Uterus (tissue), 4 donors: ENCODE results near the gene CCN2. TPM values are rescaled to one million over a fixed set of nuclear protein-coding genes. Genes with fewer than 3 reads are reported as not detected.

Experiments used
- DNase-seq, 2 donors: peaks; one replicate each; pipeline ENCODE4 v3.0.0-alpha.2; 2019 to 2020
- H3K27ac ChIP-seq, 2 donors: fragments of 200-600 bp; sonication (generic); 1 replicate in 1 of 2; 2 replicates in 1 of 2; pipeline ENCODE4 v1.5.1; 2016 to 2018
- H3K27me3 ChIP-seq, 2 donors: fragments of 200-600 bp; sonication (generic); one replicate each; pipeline ENCODE4 v1.5.1; 2018 to 2019; ENCODE audit warnings: control low read depth in 1 of 2
- H3K36me3 ChIP-seq, 2 donors: fragments of 200-600 bp; sonication (generic); one replicate each; pipeline ENCODE4 v1.5.1; 2019; ENCODE audit warnings: control low read depth in 1 of 2
- H3K4me1 ChIP-seq, 2 donors: fragments of 200-600 bp; sonication (generic); one replicate each; pipeline ENCODE4 v1.5.1; 2018 to 2019; ENCODE audit warnings: control low read depth in 1 of 2
- H3K4me3 ChIP-seq, 2 donors: fragments of 200-600 bp; sonication (generic); 1 replicate in 1 of 2; 2 replicates in 1 of 2; pipeline ENCODE4 v1.5.1; 2018 to 2019; ENCODE audit warnings: mild to moderate bottlenecking in 1 of 2
- H3K9me3 ChIP-seq, 2 donors: fragments of 200-600 bp; sonication (generic); one replicate each; pipeline ENCODE4 v1.5.1; 2019; ENCODE audit warnings: control low read depth in 1 of 2
- CTCF ChIP-seq, 4 experiments: fragments of 200-600 bp in 2 of 4; fragments of 450-650 bp in 2 of 4; sonication (generic) in 2 of 4; IDR thresholded peaks; one replicate each; pipeline ENCODE4 v1.5.1; 2016 to 2019; ENCODE audit warnings: antibody characterized with exemption in 4 of 4, mild to moderate bottlenecking in 2 of 4, moderate library complexity in 1 of 4
- POLR2A ChIP-seq, 2 donors: fragments of 450-650 bp; IDR thresholded peaks; one replicate each; pipeline ENCODE4 v1.6.1; 2016; ENCODE audit warnings: antibody characterized with exemption in 2 of 2, mild to moderate bottlenecking in 1 of 2, moderate library complexity in 1 of 2
- intact Hi-C: fragments of 100-400 bp; cut with DNase I; formaldehyde crosslinking; loops from one replicate; pipeline ENCODE4 v1.15.1; 2023; ENCODE audit warnings: low total_unique reads
- total RNA-seq, 4 donors: library from RNA; depleted of rRNA in 3 of 4; stranded (reverse); fragments of >200 nt in 3 of 4; gene quantifications; one replicate each; pipeline versions ENCODE4 v1.1.0 to v1.2.4, GENCODE V29; 2014 to 2023
- donor health status: DM: yes; HTN: yes; CAD: no.

The CCN2 gene
- total RNA-seq, 4 donors from 2014 or later: 104 to 254 (median 202) TPM

DNA sequence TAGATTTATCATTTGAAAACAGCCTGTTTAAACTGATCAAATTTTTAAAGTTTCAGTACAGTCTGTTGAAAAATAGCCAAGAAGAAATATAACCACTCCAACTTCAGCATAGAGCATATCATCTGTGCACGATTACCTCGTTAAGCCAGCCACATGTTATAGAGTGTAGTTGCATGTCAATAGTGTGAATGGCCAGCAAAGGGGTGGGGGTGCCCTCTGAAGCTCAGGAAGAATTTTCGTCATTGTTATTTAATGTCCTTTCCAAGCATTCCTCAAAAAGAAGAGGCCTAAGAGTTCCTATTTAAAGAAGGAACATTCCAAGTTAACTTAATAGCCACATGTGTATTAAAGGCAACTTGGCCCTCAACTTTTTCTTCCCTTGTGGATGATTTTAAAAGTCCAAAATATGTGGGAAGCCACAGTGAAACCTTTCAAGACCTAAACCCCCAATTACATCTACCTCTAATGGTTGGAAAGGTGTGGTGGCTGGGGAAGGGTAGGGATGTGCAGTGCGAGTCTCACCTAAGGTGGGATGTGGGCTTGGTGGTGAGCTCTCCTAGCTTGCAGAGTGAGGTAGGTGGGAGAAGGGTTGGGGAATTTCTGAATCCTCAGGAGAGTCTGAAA lies 1.8 kb upstream of the CCN2 start:
- no peak for DNase-seq
- Histone ChIP-seq H3K27ac (peak overlapping the region; percentile 30 to 99), H3K36me3 (no peaks in the 10 kb centered on the region), H3K4me1 (no peaks in the 10 kb centered on the region), H3K9me3 (no peaks in the 10 kb centered on the region), H3K4me3 (no peak overlapping the region), H3K27me3 (no peaks in the 10 kb centered on the region)
- TF ChIP-seq POLR2A (IDR thresholded peaks at IDR 0.05) (no peak), CTCF (IDR thresholded peaks at IDR 0.05) (no peak)
- intact Hi-C loops: no loop called here

- Histone ChIP-seq H3K4me3 (peak overlapping the region; percentile 72 to 78), H3K9me3 (no peaks in the 10 kb centered on the region), H3K36me3 (no peaks in the 10 kb centered on the region), H3K27ac (peak overlapping the region; percentile 99), H3K4me1 (no peaks in the 10 kb centered on the region), H3K27me3 (no peaks in the 10 kb centered on the region)
- intact Hi-C loops: no loop called here
- TF ChIP-seq POLR2A (IDR thresholded peaks at IDR 0.05) (no peak), CTCF (IDR thresholded peaks at IDR 0.05) (no peak)
- DNase-seq: no peak
These were observed 531 bp upstream of the CCN2 start for GRCh38 chr6:131951576-131952230.

GRCh38 chr6:131949909-131950766 lies 1.0 kb downstream of the CCN2 start:
- Histone ChIP-seq H3K27me3 (no peaks in the 10 kb centered on the region), H3K4me1 (no peaks in the 10 kb centered on the region), H3K9me3 (no peaks in the 10 kb centered on the region), H3K36me3 (no peaks in the 10 kb centered on the region), H3K4me3 (peak overlapping the region; percentile 72 to 78), H3K27ac (peak overlapping the region; percentile 99)
- intact Hi-C loops: no loop called here
- peak; percentile 49 to 80 (median 64) for TF ChIP-seq CTCF (IDR thresholded peaks at IDR 0.05)
- TF ChIP-seq POLR2A (IDR thresholded peaks at IDR 0.05): no peak
- peak; percentile 82 to 87 for DNase-seq

DNA sequence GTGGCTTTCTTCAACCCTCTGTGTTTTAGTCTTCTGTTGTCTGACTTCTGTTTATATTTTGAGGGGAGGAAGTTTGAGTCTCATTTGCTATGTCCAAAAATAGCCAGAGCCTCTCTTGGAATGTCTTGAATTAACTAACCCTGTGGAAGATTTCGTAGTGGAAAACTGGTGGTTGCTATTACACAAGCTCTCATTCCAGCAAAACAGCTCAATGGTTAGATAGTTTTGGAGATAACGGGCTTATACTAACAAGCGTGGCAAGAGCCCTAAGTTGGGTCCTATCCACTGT lies 1.6 kb downstream of the CCN2 start:
- no peaks in the 10 kb centered on the region for H3K9me3 ChIP-seq
- TF ChIP-seq CTCF (IDR thresholded peaks at IDR 0.05): no peak
- peak; percentile 21 to 30 for TF ChIP-seq POLR2A (IDR thresholded peaks at IDR 0.05)
- H3K4me3 ChIP-seq: peak overlapping the region; percentile 72 to 78
- H3K36me3 ChIP-seq: no peaks in the 10 kb centered on the region
- H3K27me3 ChIP-seq: no peaks in the 10 kb centered on the region
- DNase-seq: no peak
- H3K27ac ChIP-seq: peak overlapping the region; percentile 99
- intact Hi-C loops: no loop called here
- no peaks in the 10 kb centered on the region for H3K4me1 ChIP-seq
